Medulla oblongata (tissue), 1 donor: ENCODE measurements around the gene PUS3.

ENCODE experiments used
- DNase-seq: peaks from one replicate; pipeline ENCODE4 v3.0.0-alpha.2; 2015; ENCODE audit errors: extremely low spot score

The PUS3 gene, protein sequence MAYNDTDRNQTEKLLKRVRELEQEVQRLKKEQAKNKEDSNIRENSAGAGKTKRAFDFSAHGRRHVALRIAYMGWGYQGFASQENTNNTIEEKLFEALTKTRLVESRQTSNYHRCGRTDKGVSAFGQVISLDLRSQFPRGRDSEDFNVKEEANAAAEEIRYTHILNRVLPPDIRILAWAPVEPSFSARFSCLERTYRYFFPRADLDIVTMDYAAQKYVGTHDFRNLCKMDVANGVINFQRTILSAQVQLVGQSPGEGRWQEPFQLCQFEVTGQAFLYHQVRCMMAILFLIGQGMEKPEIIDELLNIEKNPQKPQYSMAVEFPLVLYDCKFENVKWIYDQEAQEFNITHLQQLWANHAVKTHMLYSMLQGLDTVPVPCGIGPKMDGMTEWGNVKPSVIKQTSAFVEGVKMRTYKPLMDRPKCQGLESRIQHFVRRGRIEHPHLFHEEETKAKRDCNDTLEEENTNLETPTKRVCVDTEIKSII

DNA sequence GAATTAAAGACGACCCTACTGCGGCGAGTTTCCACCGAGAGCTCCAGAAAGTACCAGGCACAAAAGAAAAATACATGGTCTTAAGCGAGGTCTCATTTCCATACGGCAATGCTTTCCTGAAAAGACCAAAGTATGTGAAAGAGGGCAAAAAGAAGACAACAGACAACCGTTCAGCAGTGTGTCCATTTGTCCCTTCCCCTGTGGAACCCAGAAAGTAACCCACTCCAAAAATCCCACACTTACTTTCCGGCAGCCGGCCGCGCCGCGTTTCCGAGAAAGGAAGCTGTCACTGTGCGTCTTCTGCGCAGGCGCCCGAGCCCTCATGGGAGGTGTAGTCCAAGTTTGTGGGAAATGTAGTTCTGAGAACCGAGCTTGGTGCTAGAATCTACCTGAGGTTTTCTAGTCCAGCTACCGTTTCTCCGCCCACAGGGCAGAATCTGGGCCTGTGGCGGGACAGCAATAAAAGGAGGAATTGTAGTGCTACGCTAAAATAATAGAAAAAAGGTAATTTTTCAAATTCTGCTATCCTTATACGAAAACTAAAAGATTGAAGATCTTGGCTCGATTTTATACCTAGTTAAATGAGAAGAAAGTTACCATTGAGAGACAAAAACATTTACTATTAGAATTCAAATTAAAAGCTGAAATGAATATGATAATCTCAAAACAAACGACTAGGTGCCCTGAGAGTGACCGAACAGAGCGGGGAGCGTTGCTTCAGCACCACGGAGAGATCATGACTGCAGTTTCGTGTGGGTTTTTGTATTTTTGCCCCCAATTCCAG is at the start of gene PUS3:
TSS of gene PUS3 (minus strand) at position 280 of the 784 bp plus-strand sequence. CDS start 6,922 bp downstream, outside the sequence.
- DNase-seq = peak; percentile 93

DNA sequence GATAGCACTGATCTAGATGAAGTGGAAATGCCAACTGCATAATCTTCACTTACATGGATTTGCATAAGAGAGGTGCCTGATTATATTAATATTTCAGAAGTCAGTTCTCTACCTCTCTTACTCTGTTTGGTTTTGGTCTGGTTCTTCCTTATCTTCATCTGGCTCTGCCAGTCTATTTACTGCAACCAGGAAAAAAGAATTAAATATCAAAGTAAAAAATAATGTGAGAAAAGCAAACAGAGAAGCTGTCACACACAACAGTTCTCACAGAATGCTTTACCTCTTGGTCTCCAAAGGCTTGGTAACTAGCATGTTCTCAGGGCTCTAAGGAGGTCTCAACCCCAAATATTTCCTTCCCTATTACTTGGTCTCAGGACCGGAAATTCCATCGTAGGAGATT is 49.6 kb upstream of the PUS3 start:
- no peak for DNase-seq

DNA sequence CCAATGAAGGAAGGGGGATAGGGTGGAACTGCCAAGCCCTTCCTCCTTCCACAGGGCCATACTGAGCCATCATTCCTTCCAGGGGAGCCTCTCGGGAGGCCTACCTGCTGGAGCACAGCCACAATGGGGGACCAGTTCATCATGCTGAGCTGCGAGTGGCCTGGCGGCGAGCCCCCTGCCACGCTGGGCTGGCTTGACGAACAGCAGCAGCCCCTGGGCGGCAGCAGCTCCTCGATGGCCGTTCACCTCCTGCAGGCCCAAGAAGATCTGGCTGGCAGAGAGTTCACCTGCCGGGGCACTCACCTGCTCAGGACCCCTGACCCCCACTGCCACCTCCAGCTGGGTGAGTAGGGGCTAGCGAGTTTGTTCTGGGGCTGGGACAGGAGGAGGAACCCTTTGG is 48.7 kb upstream of the PUS3 start:
- no peak for DNase-seq

DNA sequence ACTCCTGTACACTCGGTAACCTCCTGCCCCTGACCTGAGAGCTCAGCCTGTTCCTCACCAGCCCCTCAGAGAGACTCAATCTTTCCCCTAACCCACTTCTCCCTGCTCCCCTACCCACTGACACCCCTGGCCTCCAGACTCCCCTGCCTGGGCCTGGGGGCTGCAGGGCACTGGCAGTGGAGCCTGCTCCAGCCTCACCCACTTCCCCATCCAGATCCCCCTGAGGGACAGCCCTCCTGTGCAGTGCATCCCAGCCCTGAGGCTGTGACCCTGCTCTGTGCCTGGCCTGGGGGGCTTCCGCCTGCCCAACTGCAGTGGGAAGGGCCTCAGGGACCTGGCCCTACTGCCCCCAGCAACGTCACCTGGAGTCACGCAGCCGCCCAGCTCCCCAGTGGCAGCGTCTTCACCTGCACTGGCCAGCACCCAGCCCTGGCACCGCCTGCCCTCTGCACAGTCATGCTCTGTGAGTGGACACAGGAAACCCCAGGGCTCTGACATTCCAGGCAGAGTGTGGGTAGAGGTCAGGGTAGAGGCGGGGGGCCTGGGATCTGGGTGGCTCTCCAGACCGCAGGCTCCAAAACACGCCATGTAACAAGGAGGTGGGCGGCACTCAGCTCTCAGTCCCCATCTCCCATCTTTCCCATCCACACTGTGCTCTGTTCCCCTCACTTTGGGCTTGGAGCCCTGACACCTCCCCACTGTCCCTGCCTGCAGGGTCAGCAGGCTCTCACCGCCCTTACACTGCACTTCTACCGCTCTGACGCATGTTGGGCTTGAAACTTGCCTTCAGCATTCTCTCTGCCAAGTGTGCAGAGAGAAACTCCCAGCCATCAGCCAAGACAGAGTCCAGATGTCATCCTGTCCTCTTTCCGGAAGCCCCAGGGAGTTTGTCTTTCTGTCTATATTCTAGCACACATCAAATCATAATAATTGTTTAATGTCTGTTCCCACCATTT is 48.0 kb upstream of the PUS3 start:
- no peak for DNase-seq

DNA sequence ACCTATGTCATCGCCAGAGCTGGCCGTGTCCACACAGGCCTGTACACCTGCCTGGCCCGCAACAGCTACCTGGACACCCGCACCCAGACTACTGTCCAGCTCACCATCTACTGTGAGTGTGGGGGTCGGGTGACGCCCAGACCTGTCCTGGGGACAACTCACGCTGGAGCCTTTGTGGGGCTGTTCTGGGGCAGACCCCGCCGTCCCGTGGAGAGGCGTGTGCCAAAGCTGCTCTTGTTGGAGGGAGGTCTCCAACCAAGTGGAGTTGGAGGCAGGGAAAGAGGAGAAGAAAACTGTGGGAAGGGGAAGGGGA is 47.1 kb upstream of the PUS3 start:
- DNase-seq = no peak

DNA sequence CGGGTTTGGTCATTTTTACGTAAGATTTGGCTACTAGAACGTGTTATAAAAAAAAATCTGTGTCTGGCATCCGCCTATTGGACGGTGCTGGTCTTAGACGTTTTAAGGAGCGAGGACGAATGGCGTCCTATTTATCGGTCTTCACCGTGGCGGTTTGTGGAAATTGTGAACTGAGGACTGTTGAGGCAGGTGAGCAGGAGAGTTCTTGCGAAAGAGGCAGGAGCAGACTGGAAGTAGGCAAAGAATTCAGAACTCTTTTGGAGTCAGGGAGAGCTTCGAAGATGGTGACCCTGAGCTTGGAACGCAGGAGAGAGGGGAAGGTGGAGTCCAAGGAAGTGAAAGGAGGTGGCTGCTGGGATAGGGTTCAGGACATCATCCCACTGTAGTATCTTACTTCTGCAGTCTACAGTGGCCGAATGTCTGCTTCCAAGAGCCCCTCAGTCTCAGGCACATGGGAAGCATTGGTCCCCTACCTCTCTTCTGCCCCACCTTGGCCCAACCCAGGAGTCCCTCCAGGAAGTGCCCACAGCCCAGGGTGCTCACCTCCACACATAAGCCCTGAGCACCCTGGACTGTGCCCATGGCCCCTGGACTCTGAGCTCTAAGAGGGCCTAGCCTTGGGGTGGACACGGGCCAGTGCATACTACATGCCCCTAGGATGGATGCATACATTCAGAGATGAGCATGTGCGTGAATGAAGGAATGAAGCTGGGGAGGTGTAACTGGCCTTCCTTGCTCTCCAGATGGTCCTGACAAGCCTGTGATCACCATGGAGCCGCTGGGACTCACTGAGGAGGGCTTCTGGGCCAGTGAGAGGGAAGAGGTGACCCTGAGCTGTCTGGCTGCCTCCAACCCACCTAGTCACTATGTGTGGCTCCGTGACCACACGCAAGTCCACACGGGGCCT is 46.5 kb upstream of the PUS3 start:
- DNase-seq = no peak

DNA sequence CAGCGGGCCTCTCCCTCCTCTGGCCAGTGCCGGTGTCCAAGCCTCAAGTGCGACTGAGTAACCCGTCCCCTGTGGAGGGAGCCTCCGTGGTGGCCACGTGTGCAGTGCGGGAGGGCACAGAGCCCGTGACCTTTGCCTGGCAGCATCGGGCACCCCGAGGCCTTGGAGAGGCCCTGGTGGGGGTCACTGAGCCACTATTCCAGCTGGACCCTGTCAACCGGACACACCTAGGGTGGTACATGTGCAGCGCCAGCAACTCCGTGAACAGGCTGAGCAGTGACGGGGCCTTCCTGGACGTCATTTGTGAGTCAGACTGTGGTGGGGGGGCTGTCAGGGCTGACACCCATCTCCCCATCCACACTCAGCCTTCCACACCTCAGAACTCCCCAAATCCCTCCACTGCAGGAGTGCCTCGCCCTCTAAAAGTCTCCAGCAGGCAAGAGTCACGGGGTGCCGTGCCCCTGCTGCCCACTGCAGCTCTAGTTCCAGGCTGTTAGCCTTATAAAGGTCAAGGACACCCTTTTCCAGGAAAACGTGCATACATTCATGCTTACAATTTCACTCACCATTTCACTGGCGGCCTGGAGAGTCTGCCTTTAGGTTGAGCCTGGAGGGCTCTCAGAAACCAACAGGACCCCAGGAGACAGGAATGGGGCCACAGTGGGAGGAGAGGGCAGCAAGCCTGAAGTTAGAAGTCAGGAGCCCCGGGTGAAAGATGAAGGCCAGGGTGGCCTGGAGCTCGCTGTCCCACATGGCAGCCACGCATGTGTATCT is 45.5 kb upstream of the PUS3 start:
- DNase-seq = no peak

DNA sequence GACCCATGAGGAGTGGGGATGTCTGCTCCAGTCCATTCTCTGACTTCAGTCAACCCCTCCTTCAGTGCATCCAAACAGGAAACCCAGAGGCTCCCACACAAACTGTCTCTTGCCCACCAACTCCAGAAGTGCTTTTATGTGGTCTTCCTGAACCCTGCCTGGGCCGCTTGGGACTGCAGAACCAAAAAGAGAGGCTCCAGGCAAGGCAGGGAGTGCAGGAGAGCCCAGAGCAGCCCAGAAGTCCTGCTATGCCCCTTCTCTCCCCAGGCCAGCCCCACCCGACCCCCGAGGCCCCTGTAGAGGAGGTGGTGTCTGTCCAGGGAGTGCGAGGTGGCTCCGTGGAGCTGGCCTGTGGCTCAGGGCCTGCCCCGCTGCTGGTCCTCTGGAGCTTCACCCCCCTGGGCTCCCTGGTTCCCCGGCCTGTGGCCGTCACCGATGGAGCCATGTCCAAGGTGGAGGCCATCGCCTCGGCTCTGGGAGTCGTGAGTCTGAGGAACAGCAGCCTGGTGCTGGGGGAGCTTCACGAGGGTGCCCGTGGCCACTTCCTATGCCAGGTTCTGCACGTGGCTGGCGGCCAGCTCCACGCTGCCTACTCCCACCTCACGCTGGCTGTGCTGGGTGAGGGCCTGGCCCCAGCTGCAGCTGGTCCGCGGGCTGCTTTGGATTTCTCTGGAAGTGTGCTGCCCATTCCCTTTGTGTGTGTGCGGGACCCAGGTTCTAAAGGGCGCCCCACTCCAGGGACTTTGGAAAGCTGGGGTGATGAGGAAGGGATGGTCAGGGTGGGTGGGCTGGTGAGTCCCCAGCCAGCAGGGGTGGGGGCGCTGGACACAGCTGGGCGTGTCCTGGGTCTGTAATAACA is 44.6 kb upstream of the PUS3 start:
- DNase-seq = no peak

DNA sequence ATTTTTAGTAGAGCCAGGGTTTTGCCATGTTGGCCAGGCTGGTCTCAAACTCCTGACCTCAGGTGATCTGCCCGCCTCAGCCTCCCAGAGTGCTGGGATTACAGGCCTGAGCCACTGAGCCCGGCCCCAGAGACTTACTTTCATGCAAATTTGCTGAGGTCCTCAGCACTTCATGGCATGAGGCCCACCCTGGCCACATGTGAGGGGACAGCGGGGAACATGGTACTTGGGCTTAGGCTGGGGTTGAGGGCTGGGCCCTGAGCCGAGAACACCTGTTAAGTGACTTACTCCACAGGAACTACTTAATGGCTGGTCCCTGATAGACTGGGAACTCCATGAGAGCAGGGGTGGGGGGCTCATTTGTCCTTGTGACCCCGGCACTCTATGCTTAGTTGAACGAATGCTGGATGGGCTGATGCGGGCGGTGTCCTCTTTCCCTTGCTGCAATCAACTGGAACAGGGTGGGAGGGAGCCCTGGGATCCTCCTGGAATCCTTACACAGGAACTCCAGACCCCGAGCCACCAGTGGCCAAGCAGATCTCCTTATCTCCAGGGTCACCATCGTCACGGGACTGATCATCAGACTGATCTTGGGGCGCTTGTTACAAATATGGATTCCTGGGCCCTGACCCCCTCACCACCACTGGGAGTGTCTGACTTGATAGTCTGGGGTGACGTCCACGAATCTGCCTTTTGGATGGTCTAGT is 43.9 kb upstream of the PUS3 start:
- DNase-seq = no peak

DNA sequence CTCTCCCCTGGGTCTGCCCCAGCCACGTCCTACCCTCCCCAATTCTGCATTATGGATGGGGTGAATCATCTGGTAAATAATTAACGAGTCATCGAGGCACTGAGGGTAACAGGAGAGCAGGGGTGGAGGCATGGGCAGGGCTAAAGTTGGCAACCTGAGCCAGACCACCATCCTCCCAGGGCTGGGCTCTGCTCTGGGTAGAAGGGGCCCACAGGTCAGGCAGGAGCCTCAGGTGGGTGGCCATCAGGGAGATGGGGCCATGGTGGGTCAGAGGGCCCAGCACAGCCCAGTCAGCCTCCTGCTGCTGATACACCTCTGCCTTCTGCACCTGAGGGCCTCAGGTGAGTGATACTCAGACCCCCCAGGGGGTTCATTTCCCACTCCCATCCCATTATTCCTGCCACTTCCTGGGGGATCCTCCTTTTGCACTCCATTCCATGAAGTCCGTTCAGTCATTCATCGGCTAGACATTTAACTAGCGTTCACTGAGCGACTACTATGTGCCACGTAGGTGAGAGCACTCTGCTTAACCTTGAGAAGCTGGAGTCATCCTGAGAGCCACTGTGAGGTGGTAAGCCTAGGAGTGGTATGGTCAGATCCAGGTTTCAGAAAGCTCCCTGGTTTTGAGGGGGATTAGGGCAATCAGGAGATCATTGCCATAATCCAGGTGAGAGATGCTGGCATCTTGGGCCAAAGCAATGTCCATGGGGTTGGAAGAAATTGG is 43.0 kb upstream of the PUS3 start, which contains the start of gene VSIG10L2:
TSS of gene VSIG10L2 (plus strand) at position 248 of the 724 bp plus-strand sequence. CDS start at position 260, 12 bp downstream.
- no peak for DNase-seq

DNA sequence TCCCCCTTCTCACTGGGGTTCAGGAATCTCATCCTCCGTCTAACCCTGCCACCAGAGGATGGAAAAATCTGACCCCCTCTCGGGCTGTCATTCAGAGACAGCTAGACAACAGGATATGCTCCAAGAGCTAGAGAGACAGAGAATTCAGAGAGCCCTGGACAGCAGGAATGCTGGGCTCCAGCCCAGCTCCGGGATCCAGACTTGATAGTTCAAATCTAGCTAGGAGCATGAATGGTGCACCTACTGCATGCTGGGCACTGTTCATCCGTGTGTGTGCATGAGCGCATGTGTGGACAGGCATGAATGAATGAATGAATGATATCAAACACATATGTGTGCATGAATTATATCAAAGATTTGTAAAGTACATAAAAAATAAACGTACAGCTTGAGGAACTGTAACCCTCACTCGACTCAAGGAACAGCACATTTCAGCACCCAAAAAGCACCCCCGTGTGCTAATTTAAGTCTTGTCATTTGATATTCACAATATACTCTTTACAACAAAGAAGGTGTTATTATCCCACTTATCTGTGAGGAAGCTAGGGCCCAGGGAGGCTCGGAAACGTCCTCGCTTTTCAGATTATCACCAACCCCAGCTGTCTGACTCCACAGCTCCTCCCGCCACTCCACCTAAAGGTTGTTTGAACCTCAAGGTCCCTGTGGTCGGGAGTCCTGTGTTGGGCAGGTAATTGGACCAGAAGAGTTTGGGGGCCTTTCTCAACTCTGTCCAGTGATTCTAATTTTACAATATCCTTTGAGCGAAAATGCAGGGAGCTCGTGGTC is 42.2 kb upstream of the PUS3 start:
- no peak for DNase-seq

DNA sequence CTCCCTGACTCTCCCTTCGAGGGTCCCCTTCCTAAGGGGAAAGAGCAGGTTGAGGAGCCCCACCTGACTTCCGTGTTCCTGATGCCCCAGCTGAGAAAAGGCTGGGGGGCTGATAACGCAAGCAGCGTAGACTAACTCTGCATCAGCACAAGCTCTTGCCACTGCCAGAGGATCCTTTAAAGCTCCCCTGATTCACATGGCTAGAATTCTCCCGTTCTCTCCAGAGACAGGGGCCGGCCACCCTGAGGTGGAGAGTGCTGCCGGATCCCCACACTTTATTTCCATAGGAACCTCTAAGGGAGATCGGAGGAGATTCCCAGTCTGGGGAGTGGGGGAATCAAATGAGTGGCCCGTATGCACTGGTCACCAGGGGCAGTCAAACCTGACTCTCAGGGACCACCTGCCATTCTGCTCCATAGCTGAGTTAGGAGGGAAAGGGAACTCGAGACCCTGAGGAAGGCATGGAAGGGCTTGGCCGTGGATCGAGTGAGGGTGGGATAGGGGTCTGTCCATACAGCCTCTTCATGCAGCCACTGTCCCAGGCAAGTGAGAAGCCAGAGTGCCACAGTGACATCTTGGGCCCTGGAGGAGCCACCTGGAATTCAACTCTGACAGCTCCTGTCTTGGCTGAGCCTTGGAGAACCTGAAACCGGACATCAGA is 41.5 kb upstream of the PUS3 start:
- no peak for DNase-seq

DNA sequence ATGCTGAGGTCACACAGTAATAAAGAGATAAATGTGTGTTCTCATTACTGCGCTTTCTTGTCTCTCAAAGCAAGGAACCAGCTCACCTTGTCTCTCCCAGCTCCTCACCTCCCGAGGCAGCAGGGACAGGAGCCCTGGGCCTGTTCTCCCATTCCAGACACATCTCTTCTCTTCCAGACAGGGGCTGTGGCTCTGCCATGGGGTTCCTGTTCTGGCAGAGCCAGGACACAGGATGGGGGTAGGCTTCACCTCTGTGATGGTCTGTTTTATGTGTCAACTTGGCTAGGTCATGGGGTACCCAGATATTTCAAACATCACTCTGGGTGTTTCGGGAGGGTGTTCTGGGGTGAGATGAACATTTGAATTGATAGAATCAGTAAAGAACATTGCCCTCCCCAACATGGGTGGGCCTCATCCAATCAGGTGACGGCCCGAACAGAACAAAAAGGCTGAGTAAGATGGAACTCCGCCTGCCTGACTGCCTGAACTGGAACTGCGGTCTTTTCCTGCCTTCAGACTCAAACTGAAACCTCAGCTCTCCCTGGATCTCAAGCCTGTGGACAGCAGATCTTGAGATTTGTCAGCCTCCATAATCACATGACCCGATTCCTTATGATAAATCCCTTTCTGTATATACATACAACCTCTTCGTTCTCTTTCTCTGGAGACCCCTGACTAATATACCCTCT is 40.8 kb upstream of the PUS3 start:
- DNase-seq = no peak

DNA sequence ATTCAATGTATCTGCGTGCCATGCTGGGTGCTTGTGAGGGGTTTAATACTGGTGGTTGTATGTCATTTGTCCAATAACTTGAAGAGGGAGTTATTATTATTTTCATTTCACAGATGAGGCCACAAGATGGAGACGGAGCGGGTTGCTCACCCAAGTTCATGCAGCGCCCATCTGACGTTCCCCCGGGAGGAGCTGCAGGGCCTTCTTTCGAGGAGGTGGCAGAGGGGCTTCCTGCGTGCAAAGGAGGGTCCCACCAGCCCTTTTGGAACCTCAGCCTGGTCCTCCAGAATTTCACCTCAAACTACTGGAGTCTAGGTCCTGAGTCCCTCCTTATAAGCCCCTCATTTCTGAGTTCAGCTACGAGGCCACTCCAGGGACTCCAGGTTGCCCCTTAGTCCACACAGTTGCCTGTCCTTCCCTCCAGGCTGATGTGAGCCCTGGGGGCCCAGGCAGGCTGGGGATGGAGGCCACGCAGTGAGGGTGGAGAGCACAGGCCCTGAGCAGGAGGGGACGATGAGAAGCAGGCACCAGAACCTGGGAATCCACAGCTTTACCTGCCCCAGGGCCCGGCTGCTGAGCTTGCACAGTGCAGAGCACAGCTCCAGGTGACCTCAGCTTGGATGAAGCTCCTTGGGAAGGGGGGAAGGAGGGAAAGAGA is 39.9 kb upstream of the PUS3 start:
- DNase-seq = no peak
